ENCODE measurements around the gene SP140.
A peak's percentile ranks its signal among the peaks of the same experiment; 100 is the strongest.
"Not testable (repeated sequence)": the region's sequence is repeated elsewhere in the genome, so short reads cannot be mapped to it uniquely, and the experiment has no call there.

The SP140 gene

DNA sequence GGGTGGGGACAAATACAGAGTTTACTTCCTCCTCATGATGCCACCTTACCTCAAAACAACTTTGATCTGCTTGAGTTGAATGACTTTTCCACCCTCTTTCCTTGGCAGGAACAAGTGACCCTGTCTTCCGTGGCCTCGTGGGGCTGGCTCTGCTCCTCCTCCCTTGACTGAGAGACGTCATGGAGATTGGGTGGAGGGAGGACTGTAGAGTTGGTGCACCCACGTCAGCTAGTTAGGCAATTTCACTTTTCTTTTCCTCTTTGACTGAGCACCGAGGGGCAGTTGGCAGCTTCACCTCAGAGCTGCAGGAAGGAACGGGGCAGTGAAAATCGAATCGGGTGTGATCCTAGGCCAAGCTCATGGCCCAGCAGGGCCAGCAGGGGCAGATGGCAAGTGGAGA, at the start of gene SP140:
SP140 (plus strand) TSS at position 251 of the 400 bp plus-strand sequence; CDS start at position 360, 109 bp downstream.
- peak; percentile 89 for DNase-seq (ENCODE audit: low spot score)

DNA sequence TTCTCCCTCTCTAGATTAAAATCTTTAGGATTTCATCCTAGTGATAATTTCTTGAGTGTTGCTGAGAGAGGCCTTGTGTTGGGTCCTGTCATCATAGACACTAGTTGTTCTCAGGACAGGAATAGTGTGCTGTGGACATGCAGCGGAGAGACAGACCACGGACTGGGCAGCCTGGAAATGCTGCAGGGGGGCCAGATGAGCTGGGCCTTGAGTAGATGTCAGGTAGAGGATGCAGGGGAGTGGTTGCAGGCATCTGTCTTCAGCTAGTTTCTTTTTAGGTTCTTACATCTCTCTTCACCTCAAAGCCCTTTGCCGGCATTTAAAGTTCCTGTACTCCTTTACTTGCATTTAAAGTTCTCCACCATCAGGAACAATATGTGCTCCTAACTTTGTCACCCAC, 48.5 kb upstream of the SP140 start:
- no peak for DNase-seq (ENCODE audit: low spot score)

DNA sequence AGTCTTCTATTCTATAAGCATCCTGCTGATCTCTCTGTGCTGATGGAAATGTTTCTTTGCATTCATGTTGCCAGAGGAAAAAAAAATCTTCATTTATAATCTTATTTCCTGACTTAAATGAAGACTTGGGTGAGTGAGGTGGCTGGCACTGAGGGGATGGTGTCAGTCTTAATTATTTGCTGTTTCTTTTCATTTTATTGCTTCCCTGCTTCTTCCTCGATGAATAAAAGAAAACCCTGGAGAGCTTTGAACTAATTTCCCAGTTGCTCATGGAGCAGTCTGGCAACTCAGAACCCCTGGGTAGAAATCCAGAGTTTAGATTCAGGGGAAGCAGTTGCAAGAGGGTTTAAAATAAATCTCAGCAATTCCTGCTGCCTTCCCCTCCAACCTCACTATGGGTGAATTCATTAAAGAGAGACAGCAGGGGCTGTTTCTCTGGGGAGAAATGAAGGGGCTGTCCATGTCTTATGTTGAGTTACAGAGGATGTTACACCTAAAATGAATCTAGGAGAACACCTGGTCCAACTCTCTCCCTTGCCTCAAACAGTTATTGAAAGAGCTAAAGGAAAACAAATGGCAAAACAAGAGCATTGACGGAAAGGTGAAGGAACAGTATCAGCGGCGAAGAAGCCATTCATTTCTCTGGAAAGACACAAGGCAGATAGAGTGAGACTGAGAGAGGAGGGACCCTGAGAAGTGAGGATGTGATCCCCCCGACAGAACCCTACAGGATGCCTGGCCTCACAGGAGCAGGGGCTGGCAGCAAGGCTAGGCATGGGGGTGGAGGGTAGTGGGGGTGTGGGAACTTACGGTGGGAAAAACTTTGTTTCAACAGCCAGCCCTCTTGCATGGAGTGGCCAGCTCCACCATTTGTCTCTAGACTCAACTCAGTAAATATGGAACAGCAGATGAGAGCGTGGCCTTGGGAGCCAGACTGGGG, 46.7 kb upstream of the SP140 start:
- DNase-seq (ENCODE audit: low spot score): no peak

DNA sequence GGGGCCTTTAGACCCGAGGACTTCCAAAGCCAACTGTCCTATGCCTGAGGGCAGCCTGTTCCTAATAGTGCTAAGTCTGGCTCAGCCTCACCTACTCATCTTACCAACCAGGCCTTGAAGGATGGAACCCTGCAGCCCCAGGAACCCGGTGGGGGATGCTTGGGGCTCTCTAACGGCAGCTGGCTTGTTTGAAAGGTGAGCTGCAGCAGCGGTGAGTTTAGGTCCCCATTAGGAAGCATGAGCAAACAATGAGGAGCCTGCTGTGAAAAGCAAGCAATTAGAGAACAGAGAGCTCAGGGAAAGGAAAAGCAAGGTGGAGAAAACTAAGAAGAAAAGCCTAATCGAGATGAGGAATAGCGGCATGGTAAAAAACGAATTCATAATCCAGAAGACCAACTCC, 45.6 kb upstream of the SP140 start:
- no peak for DNase-seq (ENCODE audit: low spot score)

DNA sequence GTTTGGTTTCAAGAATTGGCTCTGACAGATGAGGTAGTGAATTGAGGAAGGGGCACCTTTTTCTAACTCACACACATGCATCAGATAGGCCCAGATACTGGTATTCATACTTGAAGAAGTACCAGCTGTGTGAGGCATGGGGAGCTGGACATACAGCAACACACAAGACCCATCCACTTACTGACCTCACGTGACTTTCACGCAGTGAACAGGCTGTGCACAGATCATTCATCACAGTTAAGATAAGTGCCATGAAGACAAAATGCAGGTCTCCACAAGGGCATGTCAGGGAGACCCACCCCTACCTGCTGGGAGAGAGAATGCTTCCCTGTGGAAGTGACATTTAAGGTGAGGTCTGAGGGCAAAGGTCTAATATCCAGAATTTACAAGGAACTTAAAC, 44.3 kb upstream of the SP140 start:
- no peak for DNase-seq (ENCODE audit: low spot score)

DNA sequence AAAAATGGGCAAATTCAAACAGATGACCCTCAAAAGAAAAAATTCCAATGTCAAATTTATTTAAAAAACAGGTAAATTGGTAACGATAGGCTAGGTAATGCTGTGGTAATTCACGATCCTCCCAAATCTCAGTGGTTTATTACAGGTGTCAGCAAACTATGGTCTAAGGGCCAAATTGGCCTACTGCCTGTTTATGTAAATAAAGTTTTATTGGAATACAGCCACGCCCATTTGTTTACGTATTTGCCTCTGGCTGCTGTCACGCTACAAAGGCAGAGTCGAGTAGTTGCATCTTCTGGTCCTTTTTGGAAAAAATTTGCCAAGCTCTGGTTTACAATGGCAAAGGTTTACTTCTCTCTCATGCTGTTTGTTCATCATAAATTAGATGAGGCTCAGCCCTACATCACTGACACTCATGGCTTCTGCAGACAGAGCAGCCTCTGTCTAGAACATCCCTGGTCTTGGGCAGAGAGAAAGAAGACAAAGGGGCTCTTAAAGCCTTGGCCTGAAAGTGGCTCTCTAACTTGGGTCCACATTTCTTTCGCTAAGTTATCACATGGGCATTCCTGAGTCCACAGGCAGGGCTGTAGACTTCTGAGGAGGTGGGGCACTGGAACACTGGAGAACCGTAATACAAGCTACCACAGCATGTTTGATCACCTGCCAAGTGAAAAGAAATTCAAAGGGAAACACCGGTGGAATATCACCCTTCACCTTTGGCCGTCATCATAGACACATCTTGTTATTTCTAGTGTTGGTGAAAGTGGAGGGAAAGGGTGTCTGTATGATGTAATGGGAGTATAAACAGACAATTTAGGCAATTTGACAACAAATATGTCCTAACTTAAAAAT, 40.6 kb upstream of the SP140 start:
- no peak for DNase-seq (ENCODE audit: low spot score)

DNA sequence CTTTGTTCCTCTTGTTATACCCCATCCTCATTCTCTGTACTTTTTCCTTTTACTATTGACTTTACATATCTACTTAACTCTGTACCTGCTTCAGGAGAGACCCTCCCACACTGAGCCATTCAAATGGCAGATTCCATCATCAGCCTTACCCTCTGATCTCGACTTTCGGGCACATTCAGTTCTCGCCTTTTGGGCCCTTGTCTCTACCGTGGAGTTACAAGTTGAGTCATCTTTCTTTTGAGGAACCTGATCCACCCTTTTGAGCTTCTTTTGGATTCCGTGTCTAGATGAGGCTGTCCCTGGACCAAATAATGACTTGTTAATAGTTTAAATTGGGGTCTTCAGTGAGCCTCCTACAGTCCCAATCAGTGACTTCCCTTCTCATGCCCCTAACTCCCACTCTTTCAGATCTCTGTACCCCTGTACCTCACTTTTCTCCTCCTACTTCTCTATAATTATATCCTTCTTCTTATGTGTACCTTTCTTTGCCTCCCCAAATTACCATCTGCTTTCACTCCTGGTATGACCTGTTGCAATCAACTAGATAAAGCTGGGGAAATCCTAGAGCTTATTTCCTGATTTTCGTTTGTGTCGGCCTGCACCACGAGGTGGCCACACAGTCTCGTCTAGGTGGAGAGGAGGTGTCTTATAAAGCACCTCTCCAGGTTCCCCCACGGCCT, 23.0 kb upstream of the SP140 start:
- DNase-seq (ENCODE audit: low spot score): peak; percentile 52

DNA sequence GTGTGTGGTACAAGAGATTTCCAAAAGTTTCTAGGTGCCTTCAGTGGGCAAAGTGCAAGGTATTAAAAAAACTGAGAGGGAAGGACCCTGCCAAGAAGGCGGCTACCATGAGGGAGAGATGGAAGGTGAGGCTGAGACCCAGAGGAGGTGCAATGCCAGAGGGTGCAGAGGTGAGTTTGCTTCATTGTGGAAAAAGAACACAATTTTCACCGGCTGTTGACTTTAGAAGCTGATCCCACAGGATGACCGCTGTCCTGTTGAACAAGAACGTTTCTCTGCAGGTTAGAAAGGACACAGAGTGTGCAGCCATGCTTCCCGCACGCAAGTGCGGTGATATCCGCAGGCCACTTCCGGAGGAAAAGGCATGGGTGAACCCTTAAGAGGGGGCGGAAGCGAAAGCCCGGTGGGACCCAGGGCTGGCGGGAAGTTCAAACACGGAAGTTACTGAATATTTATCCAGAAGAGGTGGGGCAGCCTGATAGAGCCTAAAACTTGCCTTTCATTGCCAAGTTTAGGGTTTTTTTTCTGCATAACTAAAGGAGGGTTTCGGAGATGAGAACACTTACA, 22.3 kb upstream of the SP140 start:
- DNase-seq (ENCODE audit: low spot score): peak; percentile 69

DNA sequence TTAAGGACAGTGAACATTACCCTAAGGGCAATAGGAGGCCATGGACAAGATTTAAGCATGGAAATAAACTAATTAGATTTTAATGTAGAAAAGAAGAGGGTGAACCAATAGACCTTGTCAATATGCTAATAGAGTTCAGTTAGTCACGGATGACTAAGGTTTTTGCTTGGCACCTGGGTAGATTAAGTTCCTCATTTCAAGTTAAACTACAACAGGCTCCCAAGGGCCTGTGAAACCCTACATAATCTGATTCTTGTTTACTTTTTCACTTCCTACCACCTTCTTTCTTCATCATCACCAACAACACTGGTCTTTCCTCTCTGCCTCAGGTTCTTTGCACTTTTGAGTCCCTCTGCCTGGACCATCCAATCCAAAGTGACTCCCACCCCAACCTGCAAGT, 20.5 kb upstream of the SP140 start:
- DNase-seq (ENCODE audit: low spot score): peak; percentile 91

DNA sequence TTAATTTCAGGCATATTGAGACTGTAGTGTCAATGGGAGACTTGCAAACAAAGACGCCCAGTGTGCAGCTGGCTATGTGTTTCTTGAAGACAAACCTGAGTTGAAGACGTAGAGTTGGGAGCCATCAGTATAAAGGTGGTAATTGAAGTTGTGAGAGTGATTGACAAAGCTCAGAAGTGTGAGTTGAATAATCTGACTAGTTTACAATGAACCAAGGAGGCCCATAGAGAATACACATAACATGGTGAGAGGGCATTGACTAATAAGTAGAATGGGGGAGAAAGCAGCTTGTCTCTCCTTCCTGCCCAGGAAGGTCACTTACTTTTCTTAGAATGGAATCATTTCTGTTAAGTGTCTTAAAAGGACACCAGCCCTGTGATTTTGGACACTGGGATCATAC, 19.8 kb upstream of the SP140 start:
- peak; percentile 30 for DNase-seq (ENCODE audit: low spot score)

DNA sequence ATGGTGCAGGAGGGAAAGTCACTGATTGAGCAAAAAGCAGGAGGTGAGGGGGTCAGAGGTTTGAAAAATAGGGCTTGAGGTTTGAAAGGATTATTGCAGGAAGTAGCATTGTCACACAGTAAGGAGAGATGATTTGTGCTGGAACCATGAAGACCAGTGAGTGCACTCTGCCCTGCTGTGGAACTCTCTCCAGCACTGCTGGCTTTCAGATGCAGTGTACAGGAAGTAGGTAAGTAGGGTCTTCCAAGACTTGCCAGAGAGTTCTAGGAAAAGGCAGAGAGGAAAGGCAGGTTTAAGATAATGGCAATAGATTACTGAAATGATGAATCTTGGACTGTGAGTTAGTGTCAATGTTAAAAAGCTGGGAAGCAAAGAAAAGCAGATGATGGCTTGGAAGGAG, 17.0 kb upstream of the SP140 start:
- no peak for DNase-seq (ENCODE audit: low spot score)

DNA sequence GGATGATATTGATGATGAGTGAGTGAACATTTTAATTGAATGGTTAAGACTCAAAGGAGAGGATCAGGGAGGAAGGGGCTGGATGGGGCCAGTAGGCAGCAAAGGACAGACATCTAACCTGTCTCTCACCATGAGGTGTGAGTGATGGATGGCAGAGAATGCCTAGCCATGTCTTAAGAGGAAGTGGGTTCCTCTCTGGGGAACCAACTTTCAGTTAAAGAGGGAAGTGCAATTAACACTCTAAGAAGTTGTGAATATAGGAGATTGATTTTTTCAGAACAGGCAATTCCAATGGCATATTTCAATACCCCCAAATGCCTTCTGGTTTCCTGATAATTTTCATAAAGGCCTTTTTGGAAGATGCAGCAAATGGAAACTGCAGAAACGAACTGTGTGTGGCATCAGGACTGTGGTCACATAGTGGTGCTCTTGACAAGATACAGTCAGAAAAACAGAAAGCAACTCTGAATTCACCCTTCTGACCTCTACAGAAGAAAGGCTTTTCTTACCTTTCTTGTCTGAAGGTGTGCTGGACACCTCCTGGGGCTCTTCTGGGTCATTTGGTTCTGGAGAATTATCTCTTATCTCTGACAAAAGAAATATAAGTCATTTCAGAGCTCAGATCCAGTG, 16.0 kb upstream of the SP140 start:
- DNase-seq (ENCODE audit: low spot score): peak; percentile 59

DNA sequence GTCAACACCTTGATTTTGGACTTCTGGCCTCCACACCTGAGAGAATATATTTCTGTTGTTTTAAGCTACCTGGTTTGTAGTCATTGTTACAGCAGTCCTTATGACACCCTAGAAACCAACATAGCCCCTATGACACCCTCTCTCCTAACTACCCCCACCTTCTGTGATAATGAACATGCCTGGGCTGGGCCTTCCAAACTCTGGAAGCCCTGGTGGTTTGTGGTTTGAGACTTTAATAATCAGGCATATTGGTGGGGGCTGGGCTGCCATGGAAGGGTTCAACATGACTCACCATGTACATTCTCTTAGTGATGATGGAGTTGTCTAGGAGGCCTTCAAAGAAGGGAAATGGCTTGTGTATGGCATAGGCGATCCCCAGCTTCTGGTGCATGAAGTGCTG, 9.0 kb upstream of the SP140 start:
- no peak for DNase-seq (ENCODE audit: low spot score)

DNA sequence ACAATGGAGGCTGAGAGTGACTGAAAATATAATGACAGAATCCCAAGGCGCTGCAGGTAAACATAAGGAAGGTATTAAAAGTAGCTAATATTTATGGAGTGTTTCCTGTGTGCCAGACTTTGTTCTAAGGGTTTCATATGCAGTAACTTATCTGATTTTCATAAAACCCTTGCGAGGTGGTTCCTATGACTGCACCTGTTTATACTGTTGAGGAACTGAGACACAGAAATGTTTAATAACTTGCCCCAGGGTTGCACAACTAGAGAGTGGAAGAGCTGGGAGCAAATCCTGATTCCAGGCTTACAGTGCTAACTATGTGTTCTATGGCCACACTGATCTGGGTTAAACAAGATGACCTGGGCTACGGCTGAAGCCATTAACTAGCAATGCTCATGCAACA, 8.1 kb upstream of the SP140 start:
- peak; percentile 34 for DNase-seq (ENCODE audit: low spot score)

DNA sequence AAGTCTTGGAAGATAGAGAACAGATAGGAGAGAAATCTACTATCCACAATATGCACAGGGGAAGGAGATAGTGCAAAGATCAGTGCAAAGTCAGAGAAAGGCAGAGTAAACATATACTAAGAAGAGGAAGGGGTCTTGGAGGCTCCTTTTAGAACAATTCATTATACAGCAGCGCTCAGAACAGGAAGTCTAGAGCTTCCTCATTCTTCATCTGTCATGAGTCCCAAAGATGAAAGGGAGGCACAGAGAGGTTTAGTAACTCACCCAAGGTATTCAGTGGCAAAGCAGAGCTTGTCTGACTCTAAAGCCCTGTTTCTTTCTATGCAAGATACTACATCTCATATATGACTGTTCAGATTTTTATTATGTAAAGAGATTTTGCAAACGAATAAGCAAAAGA, 7.1 kb upstream of the SP140 start:
- DNase-seq (ENCODE audit: low spot score): peak; percentile 78

DNA sequence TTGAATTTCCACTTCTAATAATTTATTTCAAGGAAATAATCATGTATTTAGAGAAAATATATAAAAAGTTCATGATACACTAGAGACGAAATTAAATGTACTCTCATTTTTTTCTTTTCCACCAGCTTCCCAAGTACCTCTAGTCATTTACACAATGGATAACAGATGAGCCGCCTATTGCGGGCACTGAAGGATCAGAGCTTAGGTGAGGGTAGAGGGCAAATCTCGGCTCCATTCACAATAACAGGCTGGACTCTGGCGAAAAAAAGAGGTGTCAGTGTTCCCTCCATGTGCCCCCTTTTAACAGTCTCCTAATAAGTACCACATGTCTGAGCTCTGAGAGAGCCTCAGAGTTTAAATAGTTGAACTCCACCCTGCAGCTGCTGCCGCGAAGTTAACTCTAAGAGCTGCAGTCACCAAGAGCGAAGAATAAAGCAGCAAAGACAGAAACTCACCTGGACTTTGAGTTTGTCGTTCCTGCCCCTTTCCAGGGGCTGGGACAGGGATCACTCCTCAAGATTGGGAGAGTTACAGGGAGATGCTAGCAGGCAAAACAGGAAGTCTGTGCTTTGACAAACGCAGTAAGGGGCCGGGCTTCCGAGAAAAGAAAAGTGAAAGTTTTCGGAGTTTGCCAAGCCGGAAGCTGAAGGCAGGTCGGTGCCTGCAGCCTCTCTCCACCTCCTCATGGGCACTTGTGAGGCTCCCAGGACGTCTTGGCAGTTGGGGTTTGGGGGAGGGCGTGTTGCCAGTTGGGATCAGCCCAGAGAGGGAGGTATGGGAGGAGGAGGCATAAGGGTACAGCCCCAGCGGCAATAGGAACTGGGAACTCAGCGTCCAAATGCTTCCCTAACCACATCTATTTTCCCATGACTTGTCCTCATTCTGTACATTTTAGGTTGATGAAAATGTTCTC, 5.9 kb upstream of the SP140 start, which contains the start of gene SP110:
SP110 (minus strand) TSS at position 566 of the 913 bp plus-strand sequence. CDS start 3,057 bp downstream, outside the sequence.
- peak; percentile 92 for DNase-seq (ENCODE audit: low spot score)

DNA sequence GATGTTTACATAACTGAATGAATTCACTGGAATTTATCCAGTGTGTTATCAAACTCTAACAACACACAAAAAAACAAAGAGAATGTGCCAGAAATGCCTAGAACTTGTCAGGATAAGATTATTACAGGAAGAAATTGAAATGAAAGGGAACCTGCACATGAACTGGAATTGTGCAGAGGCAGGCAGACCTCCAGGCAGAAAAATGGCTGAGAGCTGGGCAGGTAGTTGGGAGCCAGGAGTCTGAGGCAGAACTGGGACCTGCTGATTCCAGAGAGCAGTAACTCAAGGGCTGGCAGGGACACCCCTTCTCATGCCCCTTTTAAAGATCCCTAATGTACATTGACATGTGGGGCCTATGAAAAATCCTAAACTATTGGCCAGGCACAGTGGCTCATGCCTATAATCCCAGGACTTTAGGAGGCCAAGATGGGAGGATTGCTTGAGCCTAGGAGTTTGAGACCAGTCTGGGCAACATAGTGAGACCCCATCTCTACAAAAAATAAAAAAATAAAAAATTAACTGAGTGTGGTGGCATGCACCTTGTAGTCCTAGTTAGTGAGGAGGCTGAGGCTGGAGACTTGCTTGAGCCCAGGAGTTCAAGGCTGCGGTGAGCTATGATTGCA, 5.1 kb upstream of the SP140 start:
- DNase-seq (ENCODE audit: low spot score): no peak

DNA sequence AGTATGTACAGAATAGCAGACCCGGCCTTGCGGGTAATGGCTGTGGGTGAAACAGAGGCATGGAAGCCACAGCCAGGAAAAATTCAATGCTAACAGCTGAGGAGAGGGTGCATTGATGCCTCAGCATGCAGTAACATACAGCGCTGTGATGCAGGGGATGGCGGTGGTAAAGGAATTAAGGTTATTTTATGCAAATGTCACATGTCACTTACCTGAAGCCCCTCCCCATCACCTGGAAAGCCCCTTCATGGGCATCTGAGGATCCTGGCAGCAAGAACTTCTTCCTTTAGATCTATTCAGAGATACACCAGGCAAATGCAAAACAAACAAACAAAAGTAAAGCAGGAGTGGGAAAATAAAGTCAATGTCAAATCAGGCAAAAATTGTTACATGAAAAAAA, 4.0 kb upstream of the SP140 start:
- peak; percentile 56 for DNase-seq (ENCODE audit: low spot score)

DNA sequence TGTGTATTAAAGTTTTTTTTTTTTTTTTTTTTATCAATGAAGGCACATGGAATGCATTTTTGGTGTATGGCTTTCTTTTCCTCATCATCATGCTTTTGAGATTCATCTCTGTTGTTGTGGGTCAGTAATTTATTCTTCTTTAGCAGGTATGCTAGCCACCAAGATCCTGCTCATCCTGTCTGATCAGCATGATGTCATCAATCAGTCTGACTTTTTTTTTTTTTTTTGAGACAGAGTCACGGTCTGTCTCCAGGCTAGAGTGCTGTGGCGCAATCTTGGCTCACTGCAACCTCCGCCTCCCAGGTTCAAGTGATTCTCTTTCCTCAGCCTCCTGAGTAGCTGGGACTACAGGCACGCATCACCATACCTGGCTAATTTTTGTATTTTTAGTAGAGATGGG, 2.7 kb upstream of the SP140 start:
- not testable (repeated sequence) for DNase-seq (ENCODE audit: low spot score)

DNA sequence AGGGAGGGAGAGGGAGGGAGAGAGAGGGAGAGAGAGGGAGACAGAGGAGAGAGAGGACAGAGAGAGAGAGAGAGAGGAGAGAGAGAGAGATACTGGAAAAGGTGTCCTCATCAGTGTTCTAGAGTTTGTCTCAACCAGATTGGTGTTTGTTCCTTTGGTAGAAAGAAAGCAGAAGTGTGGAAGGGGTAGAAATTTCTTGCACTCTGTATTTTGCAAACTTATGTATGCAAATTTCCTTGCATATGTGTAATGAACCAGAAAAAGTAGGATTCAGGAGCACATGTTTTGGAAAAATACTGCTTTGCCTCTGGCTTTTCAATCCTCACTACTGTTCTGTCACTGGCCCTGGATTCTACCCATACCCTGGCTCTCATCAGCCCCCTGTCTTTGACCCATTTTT, 1.1 kb upstream of the SP140 start:
- peak; percentile 51 for DNase-seq (ENCODE audit: low spot score)

Data from NAMALWA (cell line).